ENCODE measurements around the gene HSD3B7.

Gene HSD3B7

GRCh38 chr16:30947541-30947858 is 37.5 kb upstream of the HSD3B7 start:
- no peak for DNase-seq (ENCODE audit: low spot score)
- TF ChIP-seq CTCF (IDR thresholded peaks at IDR 0.05; ENCODE audit: extremely low read depth, missing control alignments) = no peak

GRCh38 chr16:30947859-30948666 is 36.9 kb upstream of the HSD3B7 start:
- no peak for TF ChIP-seq CTCF (IDR thresholded peaks at IDR 0.05; ENCODE audit: extremely low read depth, missing control alignments)
- DNase-seq (ENCODE audit: low spot score) = peak; percentile 69

- peak; percentile 92 for DNase-seq (ENCODE audit: low spot score)
- TF ChIP-seq CTCF (IDR thresholded peaks at IDR 0.05; ENCODE audit: extremely low read depth, missing control alignments) = no peak
Observed at GRCh38 chr16:30948667-30949649, 36.0 kb upstream of the HSD3B7 start, which contains the start of gene ORAI3. TSS of gene ORAI3 (plus strand) at chr16:30949068. CDS start at chr16:30949290, 222 bp downstream.

- TF ChIP-seq CTCF (IDR thresholded peaks at IDR 0.05; ENCODE audit: extremely low read depth, missing control alignments) = peak; percentile 30
- DNase-seq (ENCODE audit: low spot score) = peak; percentile 77
Observed at GRCh38 chr16:30949650-30950515, 35.1 kb upstream of the HSD3B7 start.

- DNase-seq (ENCODE audit: low spot score) = no peak
- no peak for TF ChIP-seq CTCF (IDR thresholded peaks at IDR 0.05; ENCODE audit: extremely low read depth, missing control alignments)
Observed at GRCh38 chr16:30950516-30951065, 34.4 kb upstream of the HSD3B7 start.

- DNase-seq (ENCODE audit: low spot score) = no peak
- no peak for TF ChIP-seq CTCF (IDR thresholded peaks at IDR 0.05; ENCODE audit: extremely low read depth, missing control alignments)
Observed at GRCh38 chr16:30951193-30951592, 33.8 kb upstream of the HSD3B7 start.

Data from GM20000 (cell line).